Ovary (tissue), 9 donors: ENCODE data around the gene PYGO2. TPM values are rescaled to one million over a fixed set of nuclear protein-coding genes. Genes with fewer than 3 reads are reported as not detected.

Experiments used
- DNase-seq, 5 donors: peaks; one replicate each; pipeline ENCODE4 v3.0.0-alpha.2; 2019 to 2020
- H3K27ac ChIP-seq, 2 donors: fragments of 200-600 bp; one replicate each; pipeline versions ENCODE4 v1.5.1 to v1.8.0; 2019 to 2022
- H3K27me3 ChIP-seq: fragments of 200-600 bp; one replicate; pipeline ENCODE4 v1.8.0; 2022
- H3K36me3 ChIP-seq: fragments of 200-600 bp; sonication (generic); one replicate; pipeline ENCODE4 v1.5.1; 2019
- H3K4me1 ChIP-seq: one replicate; pipeline ENCODE4 v1.8.1; 2013; ENCODE audit warnings: mild to moderate bottlenecking, moderate library complexity; ENCODE audit not compliant: insufficient read depth
- H3K4me3 ChIP-seq: fragments of 200-600 bp; sonication (generic); one replicate; pipeline ENCODE4 v1.5.1; 2017
- H3K9me3 ChIP-seq, 2 donors: fragments of 200-600 bp in 1 of 2; sonication (generic) in 1 of 2; one replicate each; pipeline versions ENCODE4 v1.5.1 to v1.8.1; 2013 to 2019; ENCODE audit warnings: mild to moderate bottlenecking in 1 of 2, moderate library complexity in 1 of 2
- EP300 ChIP-seq: sonication (generic); formaldehyde crosslinking; IDR thresholded peaks from one replicate; pipeline ENCODE4 v1.6.1; 2017; ENCODE audit warnings: antibody characterized with exemption
- POLR2A ChIP-seq: fragments of 450-650 bp; IDR thresholded peaks from one replicate; pipeline ENCODE4 v1.6.1; 2017; ENCODE audit warnings: antibody characterized with exemption, mild to moderate bottlenecking, moderate library complexity
- WGBS, 3 donors: extraction: QIAGEN DNeasy Blood & Tissue Kit in 1 of 3; methylation state at CpG; one replicate each; pipeline versions ENCODE4 v1.1.5 to v1.1.7; 2013 to 2017; 5-methylcytosine and 5-hydroxymethylcytosine counted together
- intact Hi-C, 4 donors: fragments of 100-400 bp; cut with DNase I; formaldehyde crosslinking; loops; one replicate each; pipeline versions ENCODE4 v1.11.0 to v1.15.1; 2022 to 2023
- polyA plus RNA-seq, 2 donors: library from polyadenylated mRNA; stranded (reverse); fragments of 200-250 nt in 1 of 2; fragments of 350-450 nt in 1 of 2; fragmentation: Illumina TruSeq in 1 of 2; extraction: RNeasy Lipid Tissue Mini Kit (QIAGEN cat#74804) in 1 of 2; gene quantifications; one replicate each; pipeline ENCODE4 v1.2.3, GENCODE V29; 2013 to 2014
- total RNA-seq, 7 donors: library from RNA; depleted of rRNA in 2 of 7; stranded (reverse); fragments of >200 nt in 2 of 7; fragmentation: NEBNext Ultra II Directional in 3 of 7; extraction: Animal tissue kit (Norgen Biotek cat#: 25700) in 3 of 7; gene quantifications; one replicate each; pipeline versions ENCODE4 v1.1.0 to v1.2.4, GENCODE V29; 2016 to 2023
- TF ChIP-seq, protein P1 (sequence below), 3 donors: fragments of 450-650 bp in 2 of 3; fragments of 200-600 bp in 1 of 3; IDR thresholded peaks; one replicate each; pipeline versions ENCODE4 v1.5.1 to v1.8.0; 2016 to 2022; ENCODE audit warnings: antibody characterized with exemption in 3 of 3, mild to moderate bottlenecking in 1 of 3
- donor health status: DM: no; HTN: no; CAD: no; lungs with moderate emphysema.
- donor health status: DM: no; HTN: no; CAD: no.
- donor health status: Bipolar disorder and iron deficiency.
- donor health status: DM: yes; HTN: yes; CAD: no.
- donor health status: DM: no; HTN: no; CAD: no.
- donor health status: DM: yes; HTN: yes; CAD: no.

Gene PYGO2
- total and polyA plus RNA-seq, 9 donors, result 17.2 to 53.0 (median 35.2) TPM

GRCh38 chr1:154940213-154940560 lies 21.4 kb downstream of the PYGO2 start:
- intact Hi-C loops, result no loop called here
- WGBS, 3 donors, result 92 to 100% (median 97%) methylated on average over 1 of the region's 1 CpG

DNA sequence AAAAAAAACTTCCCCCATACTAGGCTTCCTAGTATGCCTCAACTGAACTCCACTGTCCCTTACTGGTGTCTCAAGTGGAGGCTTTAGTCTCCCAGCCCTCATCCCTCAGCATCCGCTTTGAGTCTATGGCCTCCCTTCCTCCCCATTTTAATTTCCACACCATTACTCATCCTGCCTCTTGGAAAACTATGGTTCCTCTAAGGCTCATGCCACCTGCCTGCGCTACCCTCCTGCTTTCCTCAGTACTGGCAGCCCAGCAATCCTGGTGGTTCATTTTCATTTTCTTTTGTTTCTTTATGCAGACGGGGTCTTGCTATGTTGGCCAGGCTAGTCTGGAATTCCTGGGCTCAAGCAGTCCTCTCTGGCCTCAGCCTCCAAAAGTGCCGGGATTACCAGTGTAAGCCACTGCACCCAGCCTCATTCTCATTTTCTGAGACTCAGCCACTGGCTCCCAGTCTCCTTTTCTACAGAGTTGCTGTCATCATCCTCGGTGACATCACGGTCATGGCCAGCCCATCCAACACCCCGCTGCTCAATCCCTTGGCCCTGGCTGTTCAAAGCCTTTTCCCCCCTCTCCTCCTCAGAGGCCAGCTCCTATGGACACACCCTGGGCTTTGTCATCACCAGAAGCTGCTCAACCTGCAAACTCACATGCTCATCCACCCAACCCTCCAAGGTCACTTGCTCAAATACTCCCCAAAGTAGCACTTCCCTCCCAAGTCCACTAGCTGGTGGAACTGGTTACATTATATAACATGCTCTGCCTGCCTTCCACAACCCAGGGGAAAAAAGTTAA lies 22.8 kb downstream of the PYGO2 start:
- TF ChIP-seq POLR2A, result no peak
- no peak for TF ChIP-seq EP300
- TF ChIP-seq, protein P1, sequence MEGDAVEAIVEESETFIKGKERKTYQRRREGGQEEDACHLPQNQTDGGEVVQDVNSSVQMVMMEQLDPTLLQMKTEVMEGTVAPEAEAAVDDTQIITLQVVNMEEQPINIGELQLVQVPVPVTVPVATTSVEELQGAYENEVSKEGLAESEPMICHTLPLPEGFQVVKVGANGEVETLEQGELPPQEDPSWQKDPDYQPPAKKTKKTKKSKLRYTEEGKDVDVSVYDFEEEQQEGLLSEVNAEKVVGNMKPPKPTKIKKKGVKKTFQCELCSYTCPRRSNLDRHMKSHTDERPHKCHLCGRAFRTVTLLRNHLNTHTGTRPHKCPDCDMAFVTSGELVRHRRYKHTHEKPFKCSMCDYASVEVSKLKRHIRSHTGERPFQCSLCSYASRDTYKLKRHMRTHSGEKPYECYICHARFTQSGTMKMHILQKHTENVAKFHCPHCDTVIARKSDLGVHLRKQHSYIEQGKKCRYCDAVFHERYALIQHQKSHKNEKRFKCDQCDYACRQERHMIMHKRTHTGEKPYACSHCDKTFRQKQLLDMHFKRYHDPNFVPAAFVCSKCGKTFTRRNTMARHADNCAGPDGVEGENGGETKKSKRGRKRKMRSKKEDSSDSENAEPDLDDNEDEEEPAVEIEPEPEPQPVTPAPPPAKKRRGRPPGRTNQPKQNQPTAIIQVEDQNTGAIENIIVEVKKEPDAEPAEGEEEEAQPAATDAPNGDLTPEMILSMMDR (IDR thresholded peaks at IDR 0.05), result no peak
- Histone ChIP-seq H3K9me3 (no peaks in the 10 kb centered on the region), H3K27me3 (no peaks in the 10 kb centered on the region), H3K36me3 (no peaks in the 10 kb centered on the region), H3K4me3 (no peak overlapping the region), H3K27ac (peak overlapping the region; percentile 94 to 95), H3K4me1 (peaks cover 24% of the 10 kb centered on the region)
- intact Hi-C loops, result no loop called here
- DNase-seq, result no peak
- WGBS, 3 donors, result 93 to 94% (median 93%) methylated on average over 7 of the region's 7 CpGs

More at GRCh38 chr1:154940213-154940560, 21.4 kb downstream of the PYGO2 start:
- no peak overlapping the region for H3K4me3 ChIP-seq
- DNase-seq, result peak in 1 of 5 donors; percentile 25
- no peaks in the 10 kb centered on the region for H3K27me3 ChIP-seq
- TF ChIP-seq EP300, result no peak
- TF ChIP-seq, protein P1 (IDR thresholded peaks at IDR 0.05), result no peak
- no peak for TF ChIP-seq POLR2A
- no peaks in the 10 kb centered on the region for H3K36me3 ChIP-seq
- no peak overlapping the region for H3K27ac ChIP-seq
- H3K9me3 ChIP-seq, result no peaks in the 10 kb centered on the region
- H3K4me1 ChIP-seq, result peaks cover 24% of the 10 kb centered on the region

DNA sequence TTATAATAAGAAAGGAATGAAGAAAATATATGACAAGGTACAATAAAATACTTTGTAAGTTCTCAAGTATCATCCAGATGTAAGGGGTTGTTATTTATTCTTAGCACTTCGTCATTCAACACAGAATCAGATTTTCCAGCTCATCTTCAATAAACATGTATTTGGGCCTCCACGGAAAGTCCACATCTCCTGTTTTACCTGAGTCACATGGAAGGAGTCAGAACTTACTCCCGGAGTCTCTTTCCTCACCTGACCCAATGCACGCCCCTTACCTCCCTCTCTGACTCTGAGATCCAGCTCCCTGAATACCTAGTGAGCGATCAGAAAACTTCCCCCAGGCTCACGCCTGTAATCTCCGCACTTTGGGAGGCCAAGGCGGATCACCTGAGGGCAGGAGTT lies 23.6 kb downstream of the PYGO2 start:
- WGBS, 3 donors, result 78 to 83% (median 81%) methylated on average over 8 of the region's 8 CpGs
- Histone ChIP-seq H3K27me3 (no peaks in the 10 kb centered on the region), H3K4me3 (peak overlapping the region; percentile 55), H3K36me3 (no peaks in the 10 kb centered on the region), H3K27ac (peak overlapping the region; percentile 94 to 95), H3K4me1 (peaks cover 24% of the 10 kb centered on the region), H3K9me3 (no peaks in the 10 kb centered on the region)
- intact Hi-C loops, result no loop called here
- TF ChIP-seq POLR2A (no peak), EP300 (no peak)
- TF ChIP-seq, protein P1 (IDR thresholded peaks at IDR 0.05), result no peak
- DNase-seq, result no peak

DNA sequence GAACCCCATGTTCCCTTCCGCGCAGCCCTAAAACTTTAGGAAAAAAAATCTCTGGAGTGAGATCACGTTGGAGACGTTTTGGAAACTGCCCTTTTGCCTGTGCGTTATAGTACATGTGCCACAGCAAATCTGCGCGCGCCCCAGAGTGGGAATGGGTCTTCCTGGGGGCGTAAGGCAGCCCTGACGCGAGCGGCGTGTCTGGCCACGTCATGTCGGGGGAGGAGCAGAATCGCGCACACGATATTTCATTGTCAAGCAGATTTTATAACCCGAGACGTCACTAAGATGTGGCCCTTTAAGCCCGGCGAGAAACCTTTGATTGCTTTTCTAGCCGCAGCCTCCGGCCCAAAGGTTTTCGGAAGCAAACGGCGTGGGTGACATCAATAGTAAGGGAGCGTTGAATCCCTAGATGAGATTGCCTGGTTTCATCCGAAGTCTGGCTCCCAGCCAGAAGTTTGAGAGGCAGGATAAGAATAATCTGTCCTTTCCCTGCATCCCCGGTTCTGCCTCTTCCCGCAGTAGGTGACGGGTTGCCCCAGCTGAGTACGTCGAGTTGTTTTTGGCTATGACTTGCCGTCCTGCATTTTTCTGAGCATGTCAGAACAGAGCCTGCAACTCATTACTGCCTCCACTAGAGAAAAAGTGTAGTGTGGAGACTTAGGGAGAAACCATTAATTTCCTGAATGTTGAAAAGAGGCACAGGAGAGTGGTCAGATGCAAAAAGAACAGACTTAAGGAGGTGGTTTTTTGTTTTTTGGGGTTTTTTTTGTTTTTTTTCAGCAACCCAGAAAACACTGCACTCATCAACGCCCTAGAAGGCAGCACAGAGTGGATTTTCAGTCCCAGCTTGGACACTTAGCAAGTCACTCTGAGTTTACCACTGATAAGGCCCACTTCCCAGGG lies 24.2 kb downstream of the PYGO2 start:
- 1% methylated on average over 36 of the region's 36 CpGs for WGBS, 3 donors
- intact Hi-C loops, result no loop called here
- TF ChIP-seq POLR2A, result peak; percentile 93
- TF ChIP-seq, protein P1 (IDR thresholded peaks at IDR 0.05), result peak in 1 of 3 donors; percentile 31
- TF ChIP-seq EP300, result peak; percentile 45
- Histone ChIP-seq H3K4me1 (peaks cover 21% of the 10 kb centered on the region), H3K4me3 (peak overlapping the region; percentile 55), H3K27me3 (no peaks in the 10 kb centered on the region), H3K27ac (peak overlapping the region; percentile 94 to 95), H3K36me3 (no peaks in the 10 kb centered on the region), H3K9me3 (no peaks in the 10 kb centered on the region)
- peak; percentile 93 to 95 (median 93) for DNase-seq
